Neural progenitor cell (in vitro differentiated cells): ENCODE results near the gene TMEM123.

ENCODE experiments used
- CTCF ChIP-seq: fragments of 200-600 bp; sonication (generic); IDR thresholded peaks from 2 replicates; pipeline ENCODE4 v1.5.1; 2017; ENCODE audit warnings: antibody characterized with exemption, mild to moderate bottlenecking
- EZH2 ChIP-seq: fragments of 200-600 bp; sonication (generic); IDR thresholded peaks from 2 replicates; pipeline ENCODE4 v1.6.1; 2017; ENCODE audit warnings: antibody characterized with exemption, mild to moderate bottlenecking, moderate library complexity

GRCh38 chr11:102471474-102471873, 18.9 kb upstream of the TMEM123 start:
- TF ChIP-seq CTCF (no peak), EZH2 (no peak)
